SK-N-SH treated with all-trans-retinoic acid at 6 μM for 48 hours (cell line): ENCODE data around the gene OR52E8.

Experiments
- ARNTL ChIP-seq: fragments of 450-650 bp; formaldehyde crosslinking; IDR thresholded peaks from 2 replicates; pipeline ENCODE4 v1.5.0; 2020; ENCODE audit warnings: low read depth, mild to moderate bottlenecking, moderate library complexity, borderline replicate concordance
- CSDC2 ChIP-seq: fragments of 250-450 bp; sonication (Bioruptor Pico); IDR thresholded peaks from 2 replicates; pipeline ENCODE4 v1.5.0; 2020; ENCODE audit warnings: mild to moderate bottlenecking, moderate library complexity
- ESRRG ChIP-seq: fragments of 250-450 bp; sonication (Bioruptor Pico); IDR thresholded peaks from 2 replicates; pipeline ENCODE4 v1.6.1; 2021; ENCODE audit warnings: mild to moderate bottlenecking
- GLIS3 ChIP-seq: fragments of 250-450 bp; sonication (Bioruptor Pico); IDR thresholded peaks from 2 replicates; pipeline ENCODE4 v1.5.0; 2020; ENCODE audit warnings: mild to moderate bottlenecking, moderate library complexity
- PATZ1 ChIP-seq: fragments of 250-450 bp; sonication (Bioruptor Pico); IDR thresholded peaks from 2 replicates; pipeline ENCODE4 v1.8.0; 2020; ENCODE audit warnings: mild to moderate bottlenecking, moderate library complexity, borderline replicate concordance
- POU6F1 ChIP-seq: fragments of 250-450 bp; sonication (Bioruptor Pico); IDR thresholded peaks from 2 replicates; pipeline ENCODE4 v1.8.0; 2021; ENCODE audit warnings: low read depth, mild to moderate bottlenecking, moderate library complexity, borderline replicate concordance
- PPARA ChIP-seq: fragments of 250-450 bp; sonication (Bioruptor Pico); IDR thresholded peaks from 2 replicates; pipeline ENCODE4 v1.5.0; 2020; ENCODE audit warnings: mild to moderate bottlenecking, borderline replicate concordance
- RARB ChIP-seq: fragments of 250-450 bp; sonication (Bioruptor Pico); IDR thresholded peaks from 2 replicates; pipeline ENCODE4 v1.8.0; 2021; ENCODE audit warnings: mild to moderate bottlenecking, moderate library complexity
- TSHZ2 ChIP-seq: fragments of 250-450 bp; sonication (Bioruptor Pico); IDR thresholded peaks from 2 replicates; pipeline ENCODE4 v1.5.0; 2020; ENCODE audit warnings: mild to moderate bottlenecking, moderate library complexity
- ZNF565 ChIP-seq: fragments of 450-650 bp; formaldehyde crosslinking; conservative IDR thresholded peaks from 2 replicates; pipeline ENCODE4 v1.5.0; 2020; ENCODE audit warnings: low read depth, mild to moderate bottlenecking, moderate library complexity
- ZNF70 ChIP-seq: fragments of 450-650 bp; formaldehyde crosslinking; IDR thresholded peaks from 2 replicates; pipeline ENCODE4 v1.5.0; 2020; ENCODE audit warnings: mild to moderate bottlenecking, moderate library complexity

- TF ChIP-seq GLIS3 (CRISPR knock-in tag) (no peak), CSDC2 (CRISPR knock-in tag) (no peak), TSHZ2 (CRISPR knock-in tag) (no peak), POU6F1 (no peak), ZNF565 (CRISPR knock-in tag) (no peak), RARB (CRISPR knock-in tag) (no peak), ZNF70 (CRISPR knock-in tag) (no peak), ARNTL (CRISPR knock-in tag) (no peak), PPARA (CRISPR knock-in tag) (no peak), ESRRG (no peak), PATZ1 (CRISPR knock-in tag) (no peak)
Observed at GRCh38 chr11:5865826-5866225, 8.3 kb upstream of the OR52E8 start.
